Ectodermal cell (in vitro differentiated cells): ENCODE measurements around the gene LRMDA.
"Not testable (repeated sequence)": the region's sequence is repeated elsewhere in the genome, so short reads cannot be mapped to it uniquely, and the experiment has no call there.

Source experiments
- H3K27ac ChIP-seq: 2 replicates; pipeline ENCODE4 v1.7.0; 2013; ENCODE audit warnings: mild to moderate bottlenecking, low read depth, low read length; ENCODE audit not compliant: insufficient read depth, poor library complexity, severe bottlenecking
- H3K27me3 ChIP-seq: 2 replicates; pipeline ENCODE4 v1.7.0; 2013; ENCODE audit warnings: mild to moderate bottlenecking, low read length; ENCODE audit not compliant: insufficient read depth, control insufficient read depth, poor library complexity, severe bottlenecking
- H3K36me3 ChIP-seq: one replicate; pipeline ENCODE4 v1.7.0; 2013; ENCODE audit warnings: low read length; ENCODE audit not compliant: control insufficient read depth, insufficient read depth
- H3K4me1 ChIP-seq: one replicate; pipeline ENCODE4 v1.7.0; 2013; ENCODE audit warnings: low read length; ENCODE audit not compliant: control insufficient read depth, insufficient read depth
- H3K4me3 ChIP-seq: 2 replicates; pipeline ENCODE4 v1.7.0; 2013; ENCODE audit warnings: low read depth, low read length, control low read depth; ENCODE audit not compliant: insufficient read depth
- H3K9me3 ChIP-seq: 2 replicates; pipeline ENCODE4 v1.7.0; 2013; ENCODE audit warnings: mild to moderate bottlenecking, low read length, moderate library complexity; ENCODE audit not compliant: control insufficient read depth
- WGBS, 2 experiments: methylation state at CpG; one replicate each; pipeline ENCODE4 v1.1.7; 2013; ENCODE audit warnings: missing lambda C conversion rate in 2 of 2; 5-methylcytosine and 5-hydroxymethylcytosine counted together

LRMDA gene

DNA sequence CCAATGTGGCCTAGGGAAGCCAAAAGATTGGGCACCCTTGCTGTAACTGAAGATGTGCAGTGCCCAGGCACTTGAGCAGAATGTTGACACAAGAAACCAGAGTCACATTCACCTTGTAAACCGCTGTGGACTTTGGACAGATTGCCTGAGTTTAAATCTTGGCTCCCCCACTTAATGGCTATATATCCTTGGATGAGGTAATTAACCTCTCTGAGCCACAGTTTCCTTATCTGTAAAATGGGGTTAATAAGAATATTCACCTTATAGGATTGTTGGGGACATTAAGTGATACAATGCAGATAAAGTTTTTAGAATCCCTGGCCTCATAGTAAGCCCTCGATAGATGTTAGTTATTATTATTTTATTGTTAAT lies 331.0 kb downstream of the LRMDA start:
- Histone ChIP-seq H3K27me3 (no peaks in the 10 kb centered on the region), H3K9me3 (no peaks in the 10 kb centered on the region), H3K4me1 (peaks cover 22% of the 10 kb centered on the region), H3K36me3 (no peaks in the 10 kb centered on the region), H3K27ac (no peak overlapping the region), H3K4me3 (no peak overlapping the region)
- WGBS, 2 experiments: 99 to 100% methylated on average over 1 to 2 of the region's 2 CpGs

DNA sequence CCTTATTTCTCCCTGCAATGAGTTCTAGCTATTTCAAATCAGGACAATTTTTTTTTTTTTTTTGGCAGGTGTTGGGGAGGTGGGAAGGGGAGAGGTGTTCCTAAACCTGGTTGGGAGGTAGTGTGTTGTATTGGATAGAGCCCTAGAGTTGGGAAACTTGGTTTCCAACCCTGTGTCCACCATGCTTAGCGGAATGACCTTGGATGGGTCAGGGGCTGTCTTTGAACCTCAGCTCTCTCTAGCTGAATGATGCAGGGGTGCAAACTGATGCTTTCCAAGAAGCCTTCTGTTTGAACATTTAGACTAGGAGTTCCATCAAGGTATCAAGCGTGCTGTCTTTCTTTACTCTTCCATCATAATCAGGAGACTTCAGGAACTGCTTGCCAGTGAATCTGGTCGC lies 332.2 kb downstream of the LRMDA start:
- H3K27me3 ChIP-seq: no peaks in the 10 kb centered on the region
- 94 to 97% methylated on average over 3 of the region's 3 CpGs for WGBS, 2 experiments
- no peaks in the 10 kb centered on the region for H3K9me3 ChIP-seq
- peaks cover 22% of the 10 kb centered on the region for H3K4me1 ChIP-seq
- no peak overlapping the region for H3K4me3 ChIP-seq
- H3K27ac ChIP-seq: no peak overlapping the region
- no peaks in the 10 kb centered on the region for H3K36me3 ChIP-seq

DNA sequence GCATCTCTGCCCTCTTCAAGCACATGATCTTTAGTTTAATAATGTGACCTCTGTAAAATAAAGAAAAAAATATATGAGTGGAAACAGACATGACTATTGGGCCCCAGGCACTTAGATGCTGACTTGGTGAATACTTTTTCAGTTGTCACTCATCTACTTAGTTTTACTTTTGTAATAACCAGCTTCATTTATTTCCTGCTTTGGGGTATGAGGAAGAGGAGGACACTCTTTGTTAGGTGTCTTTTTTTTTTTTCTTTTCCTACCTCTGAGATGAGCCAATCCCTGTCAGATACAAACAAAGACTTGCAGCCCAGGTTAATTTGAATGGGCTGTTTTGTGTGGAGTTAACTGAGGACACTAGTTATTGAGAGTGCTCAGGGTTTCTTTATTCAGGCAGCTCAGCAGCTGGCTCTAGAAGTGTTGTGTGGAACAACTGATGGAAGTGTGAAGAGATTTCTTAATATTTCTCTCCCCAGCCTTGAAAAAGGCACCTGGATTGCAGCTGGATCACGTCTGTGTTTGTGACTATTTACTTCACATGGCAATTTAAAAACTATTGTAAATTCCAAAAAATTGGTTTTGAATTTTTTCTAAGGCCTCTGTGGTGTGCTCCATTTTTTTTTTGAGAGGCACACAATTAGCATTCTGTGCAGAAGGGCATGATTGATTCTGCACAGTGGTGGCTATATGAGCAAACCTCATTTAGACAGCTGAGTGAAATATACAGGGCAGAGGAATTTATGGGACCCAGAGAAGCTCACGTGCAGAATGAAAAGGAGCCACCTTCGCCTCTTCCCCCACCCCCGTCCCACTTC lies 333.8 kb downstream of the LRMDA start:
- H3K4me1 ChIP-seq: peaks cover 22% of the 10 kb centered on the region
- 68 to 69% methylated on average over 3 to 4 of the region's 4 CpGs for WGBS, 2 experiments
- no peaks in the 10 kb centered on the region for H3K9me3 ChIP-seq
- H3K27me3 ChIP-seq: no peaks in the 10 kb centered on the region
- H3K4me3 ChIP-seq: no peak overlapping the region
- H3K36me3 ChIP-seq: no peaks in the 10 kb centered on the region
- H3K27ac ChIP-seq: peak overlapping the region; percentile 17

DNA sequence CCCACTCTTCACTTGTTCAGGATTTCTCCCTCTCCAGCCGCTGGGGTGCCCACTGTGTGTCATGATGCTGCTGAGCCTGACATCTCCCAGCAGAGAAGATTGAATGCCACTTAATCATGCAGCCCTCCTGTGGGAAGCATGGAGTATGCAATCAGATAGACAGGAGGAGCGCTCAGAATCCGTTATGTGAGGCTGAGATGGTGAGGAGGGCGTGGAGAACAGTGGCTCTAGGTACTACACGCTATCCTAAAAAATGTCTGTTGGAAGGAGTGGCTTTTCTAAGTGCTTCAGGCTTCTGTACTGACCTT lies 334.3 kb downstream of the LRMDA start:
- 79 to 82% methylated on average over 5 of the region's 5 CpGs for WGBS, 2 experiments
- Histone ChIP-seq H3K27me3 (no peaks in the 10 kb centered on the region), H3K27ac (no peak overlapping the region), H3K4me1 (peaks cover 22% of the 10 kb centered on the region), H3K4me3 (no peak overlapping the region), H3K9me3 (no peaks in the 10 kb centered on the region), H3K36me3 (no peaks in the 10 kb centered on the region)

DNA sequence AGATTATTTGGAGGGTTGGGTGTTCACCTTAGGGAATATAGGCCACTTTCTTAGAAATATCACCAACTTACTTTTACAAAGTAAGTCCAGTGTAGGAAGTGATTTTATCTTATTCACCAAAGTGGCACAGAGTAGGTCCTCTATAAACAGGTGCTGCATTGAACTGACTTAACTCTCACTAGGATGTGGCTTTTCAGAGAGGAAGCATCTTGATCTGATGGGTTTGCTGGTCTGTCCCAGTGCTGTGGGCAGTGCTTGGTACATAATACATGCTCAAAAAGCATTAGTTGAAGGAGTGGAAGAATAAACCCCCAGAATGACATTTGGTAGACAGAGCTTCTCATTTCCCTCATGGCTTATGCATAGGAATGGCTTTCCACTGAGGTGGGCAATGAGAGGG lies 334.7 kb downstream of the LRMDA start:
- Histone ChIP-seq H3K27me3 (no peaks in the 10 kb centered on the region), H3K4me3 (no peak overlapping the region), H3K4me1 (peaks cover 22% of the 10 kb centered on the region), H3K27ac (no peak overlapping the region), H3K9me3 (no peaks in the 10 kb centered on the region), H3K36me3 (no peaks in the 10 kb centered on the region)

DNA sequence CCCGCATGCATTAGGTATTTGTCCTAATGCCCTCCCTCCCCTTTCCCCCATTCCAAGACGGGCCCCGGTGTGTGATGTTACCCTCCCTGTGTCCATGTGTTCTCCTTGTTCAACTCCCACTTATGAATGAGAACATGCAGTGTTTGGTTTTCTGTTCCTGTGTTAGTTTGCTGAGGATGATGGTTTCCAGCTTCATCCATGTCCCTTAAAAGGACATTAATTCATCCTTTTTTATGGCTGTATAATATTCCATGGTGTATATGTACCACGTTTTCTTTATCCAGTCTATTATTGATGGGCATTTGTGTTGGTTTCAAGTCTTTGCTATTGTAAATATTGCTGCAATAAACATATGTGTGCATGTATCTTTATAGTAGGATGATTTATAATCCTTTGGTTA lies 335.3 kb downstream of the LRMDA start:
- WGBS, 2 experiments: 88 to 97% methylated on average over 4 of the region's 4 CpGs

DNA sequence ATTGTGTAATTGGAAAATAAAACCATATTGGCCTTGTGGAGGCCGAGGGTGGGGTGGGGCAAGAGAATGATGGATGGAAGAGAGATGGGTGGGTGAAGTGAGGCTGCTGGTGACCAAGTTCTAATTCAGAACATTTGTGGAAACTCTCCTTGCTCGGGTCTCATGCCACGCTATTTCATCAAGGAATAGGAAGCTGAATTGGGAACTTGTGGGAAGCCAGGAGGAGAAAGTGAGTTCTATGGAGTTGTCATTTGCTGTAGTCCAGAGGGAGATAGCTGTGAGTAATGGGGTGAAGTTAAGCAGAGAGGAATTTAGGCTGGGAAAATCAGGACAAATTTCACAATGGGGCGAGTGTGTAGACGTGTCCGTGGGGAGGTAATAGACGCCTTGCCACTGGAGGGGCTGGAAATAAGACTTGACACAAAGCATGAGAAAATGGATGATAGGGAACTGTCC lies 339.2 kb downstream of the LRMDA start:
- Histone ChIP-seq H3K27ac (no peak overlapping the region), H3K9me3 (no peaks in the 10 kb centered on the region), H3K27me3 (no peaks in the 10 kb centered on the region), H3K4me1 (peaks cover 4% of the 10 kb centered on the region), H3K36me3 (no peaks in the 10 kb centered on the region), H3K4me3 (no peak overlapping the region)
- WGBS, 2 experiments: 87 to 90% methylated on average over 7 of the region's 7 CpGs

More for the DNA sequence above, 335.3 kb downstream of the LRMDA start:
- H3K4me3 ChIP-seq, H3K27ac ChIP-seq, H3K27me3 ChIP-seq, H3K36me3 ChIP-seq, H3K9me3 ChIP-seq: not testable (repeated sequence)
- peaks cover 22% of the 10 kb centered on the region for H3K4me1 ChIP-seq

DNA sequence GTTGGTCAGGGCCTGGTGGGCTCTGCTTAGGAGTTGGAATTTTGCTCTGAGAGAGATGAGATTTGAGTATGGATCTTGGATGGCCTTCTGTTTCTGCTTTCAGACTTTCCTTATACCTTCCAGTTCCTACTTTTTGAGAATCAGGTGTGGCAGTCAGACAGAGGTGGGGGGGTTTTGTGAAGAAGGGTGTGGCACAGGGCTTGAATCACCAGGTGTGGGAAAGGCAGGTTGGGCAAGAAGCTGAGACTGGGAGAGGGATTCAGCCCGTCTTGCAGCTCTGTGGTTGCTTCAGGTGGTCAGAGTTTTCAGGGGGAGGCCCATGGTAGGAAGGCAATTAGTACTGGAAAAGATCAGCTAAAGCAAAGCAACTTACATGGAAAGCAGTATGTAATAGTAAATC lies 340.2 kb downstream of the LRMDA start:
- Histone ChIP-seq H3K27me3 (no peaks in the 10 kb centered on the region), H3K9me3 (no peaks in the 10 kb centered on the region), H3K36me3 (no peaks in the 10 kb centered on the region), H3K4me1 (no peaks in the 10 kb centered on the region), H3K27ac (no peak overlapping the region), H3K4me3 (no peak overlapping the region)
- 90 to 100% methylated on average over 1 of the region's 1 CpG for WGBS, 2 experiments

DNA sequence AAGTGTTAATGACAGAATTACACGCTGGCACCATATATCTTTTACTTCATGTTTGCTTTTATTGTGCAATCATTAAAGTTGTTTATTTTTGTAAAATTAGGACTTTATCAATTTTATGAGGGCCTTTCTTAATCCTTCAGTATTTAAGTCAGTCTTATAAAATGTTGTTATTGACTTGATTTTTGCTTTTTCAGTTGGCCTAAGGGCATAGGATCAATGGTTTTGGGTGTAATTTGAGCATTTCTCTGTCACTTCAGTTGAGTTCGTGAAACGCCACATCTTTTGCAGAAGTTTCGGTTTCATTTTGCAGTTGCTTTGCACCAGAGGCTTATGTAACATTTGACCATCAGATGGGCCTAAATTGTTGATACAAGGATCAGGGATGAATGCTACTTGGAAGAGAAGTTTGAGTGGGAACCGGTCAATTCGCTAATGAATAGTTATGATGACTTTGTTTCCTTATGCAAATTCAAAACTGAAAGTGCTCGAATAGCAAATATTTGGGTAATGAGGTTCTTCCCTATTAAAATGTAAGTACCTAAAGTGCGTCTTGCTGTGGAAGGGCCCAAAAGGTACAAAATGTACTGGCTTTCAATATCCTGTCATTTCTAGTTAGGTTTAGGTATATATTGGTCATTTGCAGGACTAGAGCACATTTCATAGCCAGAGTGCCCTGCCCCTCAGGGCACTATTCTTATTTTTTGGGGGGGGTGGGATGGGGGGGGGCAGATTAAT lies 340.9 kb downstream of the LRMDA start:
- H3K36me3 ChIP-seq: no peaks in the 10 kb centered on the region
- H3K4me1 ChIP-seq: no peaks in the 10 kb centered on the region
- H3K9me3 ChIP-seq: no peaks in the 10 kb centered on the region
- H3K27ac ChIP-seq: no peak overlapping the region
- no peak overlapping the region for H3K4me3 ChIP-seq
- H3K27me3 ChIP-seq: no peaks in the 10 kb centered on the region
- WGBS, 2 experiments: 91 to 94% methylated on average over 7 to 8 of the region's 8 CpGs

DNA sequence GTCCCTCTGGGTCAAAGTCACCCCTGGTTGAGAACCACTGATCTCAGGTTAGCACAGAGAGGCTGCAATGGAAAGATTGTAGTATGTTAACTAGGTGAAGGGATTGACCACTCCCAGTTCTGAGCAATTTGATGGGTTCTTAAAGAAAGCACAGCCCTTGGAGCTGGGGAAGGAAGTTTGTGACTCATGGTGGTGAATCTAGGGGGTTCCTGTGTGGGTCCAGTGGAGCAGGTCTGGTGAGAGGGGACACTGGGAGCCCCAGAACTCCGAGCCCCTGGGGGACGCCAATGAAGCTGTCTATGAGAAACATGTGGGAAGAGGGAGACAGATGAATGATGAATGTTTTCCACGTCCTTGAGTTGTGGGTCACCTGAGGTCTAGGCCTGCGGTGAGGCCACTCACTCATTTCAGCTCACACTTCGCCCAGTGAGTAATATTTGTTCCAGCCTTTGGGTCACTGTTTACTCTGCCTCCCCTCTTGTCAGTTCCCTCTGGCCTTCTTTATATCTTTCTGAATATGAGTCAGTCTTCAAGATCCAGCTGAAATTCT lies 341.9 kb downstream of the LRMDA start:
- Histone ChIP-seq H3K27me3 (no peaks in the 10 kb centered on the region), H3K4me1 (no peaks in the 10 kb centered on the region), H3K9me3 (no peaks in the 10 kb centered on the region), H3K36me3 (no peaks in the 10 kb centered on the region), H3K27ac (no peak overlapping the region), H3K4me3 (no peak overlapping the region)
- 95 to 97% methylated on average over 5 of the region's 5 CpGs for WGBS, 2 experiments
